ENCODE data around the gene SLC4A1AP. TPM values are rescaled to one million over a fixed set of nuclear protein-coding genes. Genes with fewer than 3 reads are reported as not detected.
"Not testable (repeated sequence)": the region's sequence is repeated elsewhere in the genome, so short reads cannot be mapped to it uniquely, and the experiment has no call there.

SLC4A1AP gene
- total RNA-seq, 1 donor from 2014 or later: 18.7 TPM

DNA sequence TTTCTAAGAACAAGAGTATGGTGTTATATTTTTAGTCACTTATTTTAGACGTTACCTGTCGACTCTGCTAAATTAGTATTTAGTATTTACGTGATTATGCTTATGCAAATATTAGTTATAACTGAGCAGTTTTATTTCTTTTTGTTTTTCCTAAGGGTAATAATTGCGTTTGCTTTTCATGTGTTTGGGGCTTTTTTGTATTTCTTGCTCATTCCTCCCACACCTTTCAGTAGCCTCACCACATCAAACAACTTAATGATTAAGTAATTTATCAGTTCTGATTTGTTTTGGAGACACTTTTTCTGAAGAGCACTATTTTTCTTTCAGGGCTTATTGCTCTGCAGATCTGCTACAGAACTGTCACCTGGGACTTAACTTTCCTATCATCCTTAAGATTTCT lies 7.5 kb downstream of the SLC4A1AP start:
- ATAC-seq (no peak), DNase-seq (no peak)
- TF ChIP-seq, protein P1, sequence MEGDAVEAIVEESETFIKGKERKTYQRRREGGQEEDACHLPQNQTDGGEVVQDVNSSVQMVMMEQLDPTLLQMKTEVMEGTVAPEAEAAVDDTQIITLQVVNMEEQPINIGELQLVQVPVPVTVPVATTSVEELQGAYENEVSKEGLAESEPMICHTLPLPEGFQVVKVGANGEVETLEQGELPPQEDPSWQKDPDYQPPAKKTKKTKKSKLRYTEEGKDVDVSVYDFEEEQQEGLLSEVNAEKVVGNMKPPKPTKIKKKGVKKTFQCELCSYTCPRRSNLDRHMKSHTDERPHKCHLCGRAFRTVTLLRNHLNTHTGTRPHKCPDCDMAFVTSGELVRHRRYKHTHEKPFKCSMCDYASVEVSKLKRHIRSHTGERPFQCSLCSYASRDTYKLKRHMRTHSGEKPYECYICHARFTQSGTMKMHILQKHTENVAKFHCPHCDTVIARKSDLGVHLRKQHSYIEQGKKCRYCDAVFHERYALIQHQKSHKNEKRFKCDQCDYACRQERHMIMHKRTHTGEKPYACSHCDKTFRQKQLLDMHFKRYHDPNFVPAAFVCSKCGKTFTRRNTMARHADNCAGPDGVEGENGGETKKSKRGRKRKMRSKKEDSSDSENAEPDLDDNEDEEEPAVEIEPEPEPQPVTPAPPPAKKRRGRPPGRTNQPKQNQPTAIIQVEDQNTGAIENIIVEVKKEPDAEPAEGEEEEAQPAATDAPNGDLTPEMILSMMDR (IDR thresholded peaks at IDR 0.05): no peak
- no peaks in the 10 kb centered on the region for H3K27me3 ChIP-seq
- no peak overlapping the region for H3K27ac ChIP-seq
- no peaks in the 10 kb centered on the region for H3K9me3 ChIP-seq
- no peaks in the 10 kb centered on the region for H3K4me1 ChIP-seq
- intact Hi-C loops (cut with DNase I): no loop called here
- H3K36me3 ChIP-seq: peaks cover 93% of the 10 kb centered on the region
- no peak overlapping the region for H3K4me3 ChIP-seq

DNA sequence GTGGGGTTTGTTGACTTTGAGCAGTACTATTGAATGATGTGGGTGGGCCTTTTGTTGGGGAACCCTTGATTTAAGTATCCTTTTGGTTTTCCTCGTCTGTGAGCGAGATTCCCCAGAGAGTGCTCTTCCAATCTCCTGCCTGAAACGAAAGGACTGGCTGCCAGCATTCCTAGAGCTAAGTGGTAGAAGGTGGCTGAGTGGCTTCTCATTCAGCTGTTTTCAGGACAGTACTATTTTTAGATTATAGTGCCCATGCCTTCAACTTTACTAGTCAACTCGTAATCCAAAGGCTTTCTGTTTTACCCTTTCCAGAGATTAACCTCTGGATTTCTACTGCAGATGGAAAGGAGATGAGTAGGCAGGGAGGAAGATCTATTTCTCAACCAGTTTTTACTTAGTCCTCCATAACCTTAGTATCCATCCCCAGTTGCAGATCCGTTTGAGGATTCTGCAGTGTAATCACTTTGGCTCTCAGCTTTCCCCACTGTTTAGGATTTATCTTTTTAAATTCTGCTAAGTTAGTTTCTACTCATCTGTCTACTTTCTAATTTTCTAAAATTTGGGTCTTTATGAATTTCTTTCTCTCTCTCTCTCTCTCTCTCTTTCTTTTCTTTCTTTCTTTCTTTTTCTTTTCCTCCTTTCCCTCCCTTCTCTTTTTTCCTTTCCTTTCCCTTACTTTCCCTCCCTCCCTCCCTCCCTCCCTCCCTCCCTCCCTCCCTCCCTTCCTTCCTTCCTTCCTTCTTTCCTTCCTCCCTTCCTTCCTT lies 9.2 kb downstream of the SLC4A1AP start:
- TF ChIP-seq, protein P1 (IDR thresholded peaks at IDR 0.05): no peak
- Histone ChIP-seq H3K9me3 (no peaks in the 10 kb centered on the region), H3K27ac (no peak overlapping the region), H3K27me3 (no peaks in the 10 kb centered on the region), H3K4me1 (no peaks in the 10 kb centered on the region), H3K36me3 (peaks cover 94% of the 10 kb centered on the region), H3K4me3 (no peak overlapping the region)
- intact Hi-C loops (cut with DNase I): no loop called here
- no peak for DNase-seq
- ATAC-seq: no peak

DNA sequence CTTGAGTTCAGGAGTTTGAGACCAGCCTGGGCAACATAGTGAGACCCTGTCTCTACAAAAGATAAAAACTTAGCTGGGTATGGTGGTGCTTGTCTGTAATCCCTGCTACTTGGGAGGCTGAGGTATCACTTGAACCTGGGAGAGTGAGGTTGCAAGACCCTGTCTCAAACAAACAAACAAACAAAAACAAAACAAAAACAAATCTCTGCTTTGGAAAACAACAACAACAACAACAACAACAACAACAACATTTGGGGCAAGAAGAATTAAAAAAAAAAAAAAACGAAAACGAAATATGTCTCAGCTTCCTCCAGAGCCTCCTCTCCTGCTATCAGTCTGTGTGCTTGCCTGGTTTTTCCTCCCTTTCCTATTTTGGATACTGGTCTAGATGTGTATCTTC lies 16.9 kb downstream of the SLC4A1AP start:
- ATAC-seq (no peak), DNase-seq (no peak)
- Histone ChIP-seq H3K4me3 (no peak overlapping the region), H3K27me3 (no peaks in the 10 kb centered on the region), H3K36me3 (peaks cover 77% of the 10 kb centered on the region), H3K4me1 (no peaks in the 10 kb centered on the region), H3K27ac (no peak overlapping the region), H3K9me3 (no peaks in the 10 kb centered on the region)
- TF ChIP-seq, protein P1 (IDR thresholded peaks at IDR 0.05): no peak
- intact Hi-C loops (cut with DNase I): no loop called here

DNA sequence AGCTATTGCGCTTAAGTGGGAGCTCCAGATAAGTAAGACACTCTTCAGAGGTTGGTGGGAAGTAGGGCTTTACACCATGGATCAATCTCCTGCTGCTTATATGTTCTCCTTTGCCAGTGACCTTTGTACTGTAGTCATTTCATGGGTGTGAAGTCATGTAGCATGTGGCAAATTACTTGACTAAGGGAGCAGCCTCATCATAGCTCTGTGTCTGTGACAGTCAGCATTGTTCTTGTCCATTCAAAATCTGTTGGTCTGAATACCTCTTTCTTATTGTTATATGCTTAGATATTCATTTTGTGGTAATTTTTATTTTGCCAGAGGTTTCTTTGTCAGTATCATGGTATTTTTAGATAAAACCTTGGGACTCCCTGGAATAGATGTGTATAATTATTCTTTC lies 18.2 kb downstream of the SLC4A1AP start:
- Histone ChIP-seq H3K27me3 (no peaks in the 10 kb centered on the region), H3K36me3 (peaks cover 76% of the 10 kb centered on the region), H3K4me3 (no peak overlapping the region), H3K4me1 (no peaks in the 10 kb centered on the region), H3K27ac (no peak overlapping the region), H3K9me3 (no peaks in the 10 kb centered on the region)
- ATAC-seq: no peak
- TF ChIP-seq, protein P1 (IDR thresholded peaks at IDR 0.05): no peak
- intact Hi-C loops (cut with DNase I): no loop called here
- DNase-seq: no peak

DNA sequence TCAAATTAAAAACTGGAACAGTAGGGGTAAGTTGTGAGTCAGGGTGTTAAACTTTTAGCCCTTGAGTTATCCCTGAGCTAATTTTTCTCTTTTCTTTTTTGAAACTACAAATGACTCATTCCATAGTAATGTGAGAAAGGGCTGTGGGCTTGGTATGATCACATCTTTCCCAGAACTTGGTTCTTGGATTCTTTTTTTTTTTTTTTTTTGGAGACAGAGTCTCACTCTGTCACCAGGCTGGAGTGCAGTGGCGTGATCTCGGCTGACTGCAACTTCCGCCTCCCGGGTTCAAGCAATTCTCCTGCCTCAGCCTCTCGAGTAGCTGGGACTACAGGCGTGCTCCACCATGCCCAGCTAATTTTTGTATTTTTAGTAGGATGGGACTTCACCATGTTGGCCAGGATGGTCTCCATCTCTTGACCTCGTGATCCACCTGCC lies 18.7 kb downstream of the SLC4A1AP start:
- peaks cover 76% of the 10 kb centered on the region for H3K36me3 ChIP-seq
- DNase-seq; H3K4me1 ChIP-seq; H3K4me3 ChIP-seq; intact Hi-C loops (cut with DNase I); H3K27me3 ChIP-seq; H3K27ac ChIP-seq; H3K9me3 ChIP-seq; ATAC-seq: not testable (repeated sequence)

DNA sequence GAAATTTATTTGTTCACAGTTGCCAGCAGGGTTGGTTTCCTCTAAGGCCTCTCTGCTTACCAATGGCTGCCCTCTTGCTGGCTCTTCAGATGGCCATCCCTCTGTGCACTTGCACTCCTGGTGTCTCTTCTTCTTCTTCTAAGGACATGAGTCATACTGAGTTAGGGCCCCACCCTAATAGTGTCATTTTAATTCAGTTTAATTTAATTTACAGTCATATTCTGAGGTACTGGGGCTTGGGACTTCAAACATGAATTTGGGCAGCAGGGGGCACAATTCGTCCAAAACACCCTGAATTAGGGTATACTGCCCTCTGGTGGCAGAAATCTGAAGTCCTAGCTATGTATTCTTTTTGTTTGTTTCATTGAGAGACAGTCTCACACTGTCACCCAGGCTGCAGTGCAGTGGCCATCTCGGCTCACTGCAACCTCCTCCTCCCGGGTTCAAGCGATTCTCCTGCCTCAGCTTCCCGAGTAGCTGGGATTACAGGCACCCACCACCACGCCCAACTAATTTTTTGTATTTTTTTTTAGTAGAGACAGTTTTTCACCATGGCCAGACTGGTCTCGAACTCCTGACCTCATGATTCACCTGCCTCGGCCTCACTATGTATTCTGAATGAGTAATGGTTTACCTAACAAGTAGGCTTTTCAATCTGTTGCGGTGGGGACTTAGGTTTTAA lies 19.8 kb downstream of the SLC4A1AP start:
- no peak overlapping the region for H3K4me3 ChIP-seq
- no peak overlapping the region for H3K27ac ChIP-seq
- ATAC-seq (peak; percentile 98), DNase-seq (no peak)
- intact Hi-C loops (cut with DNase I): no loop called here
- no peaks in the 10 kb centered on the region for H3K27me3 ChIP-seq
- peaks cover 76% of the 10 kb centered on the region for H3K36me3 ChIP-seq
- H3K4me1 ChIP-seq: no peaks in the 10 kb centered on the region
- TF ChIP-seq, protein P1 (IDR thresholded peaks at IDR 0.05): peak; percentile 97
- no peaks in the 10 kb centered on the region for H3K9me3 ChIP-seq

DNA sequence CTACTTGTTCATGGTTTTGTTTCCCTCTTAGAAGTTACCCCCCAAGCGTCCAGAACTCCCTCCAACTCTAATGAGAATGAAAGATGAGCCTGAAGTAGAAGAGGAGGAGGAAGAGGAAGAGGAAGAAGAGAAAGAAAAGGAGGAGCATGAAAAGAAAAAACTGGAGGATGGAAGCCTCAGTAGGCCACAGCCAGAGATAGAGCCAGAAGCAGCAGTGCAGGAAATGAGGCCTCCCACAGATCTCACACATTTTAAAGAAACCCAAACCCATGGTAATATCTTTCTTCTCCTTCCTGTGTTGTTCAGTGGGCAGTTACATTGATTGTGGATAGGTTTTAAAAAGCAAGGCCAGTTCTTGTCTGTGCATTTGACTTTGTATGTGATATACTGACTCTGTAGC lies 21.3 kb downstream of the SLC4A1AP start:
- peaks cover 74% of the 10 kb centered on the region for H3K36me3 ChIP-seq
- ATAC-seq; DNase-seq; H3K9me3 ChIP-seq; intact Hi-C loops (cut with DNase I); H3K4me3 ChIP-seq; H3K27ac ChIP-seq; H3K27me3 ChIP-seq; H3K4me1 ChIP-seq: not testable (repeated sequence)

Data from upper lobe of right lung (tissue), 1 donor.